GM10266 (cell line): ENCODE results near the gene UBP1.
A peak's percentile ranks its signal among the peaks of the same experiment; 100 is the strongest.

ENCODE experiments used
- DNase-seq: peaks from one replicate; pipeline ENCODE4 v3.0.0; 2012; ENCODE audit errors: extremely low spot score
- CTCF ChIP-seq: IDR thresholded peaks from 2 replicates; pipeline ENCODE4 v1.5.1; 2012; ENCODE audit warnings: mild to moderate bottlenecking, low read depth; ENCODE audit not compliant: control insufficient read depth, insufficient read depth; ENCODE audit errors: missing control alignments

UBP1 gene

GRCh38 chr3:33388374-33389100, 51.7 kb downstream of the UBP1 start:
- TF ChIP-seq CTCF, result no peak
- DNase-seq, result no peak

- no peak for TF ChIP-seq CTCF
- no peak for DNase-seq
These were observed 53.6 kb downstream of the UBP1 start for GRCh38 chr3:33386631-33387030.

GRCh38 chr3:33385423-33385822, 54.8 kb downstream of the UBP1 start:
- no peak for DNase-seq
- no peak for TF ChIP-seq CTCF

GRCh38 chr3:33383951-33384350, 56.3 kb downstream of the UBP1 start:
- DNase-seq, result no peak
- TF ChIP-seq CTCF, result no peak

GRCh38 chr3:33380653-33381052, 59.6 kb downstream of the UBP1 start:
- no peak for DNase-seq

GRCh38 chr3:33377931-33378330, 62.3 kb downstream of the UBP1 start:
- no peak for DNase-seq
- TF ChIP-seq CTCF, result no peak

More at GRCh38 chr3:33380653-33381052, 59.6 kb downstream of the UBP1 start:
- no peak for TF ChIP-seq CTCF

- peak; percentile 38 for TF ChIP-seq CTCF
- no peak for DNase-seq
These were observed 62.7 kb downstream of the UBP1 start for GRCh38 chr3:33377489-33377888.
